SK-N-SH (cell line): ENCODE results near the gene LARP1.

Experiments
- CTCF ChIP-seq: fragments of 200-600 bp; sonication (generic); IDR thresholded peaks from 2 replicates; pipeline ENCODE4 v1.6.1; 2017; ENCODE audit warnings: antibody characterized with exemption, mild to moderate bottlenecking, moderate library complexity
- EP300 ChIP-seq, 2 experiments: IDR thresholded peaks; 2 replicates each; pipeline versions ENCODE4 v1.4.0 to v1.6.1; 2012; ENCODE audit warnings: borderline replicate concordance in 1 of 2, low read depth in 1 of 2, low read length in 1 of 2
- GABPA ChIP-seq: IDR thresholded peaks from 2 replicates; pipeline ENCODE4 v1.4.0; 2012; ENCODE audit warnings: low read depth, mild to moderate bottlenecking
- MEF2A ChIP-seq: IDR thresholded peaks from 2 replicates; pipeline ENCODE4 v1.4.0; 2012; ENCODE audit warnings: low read depth, borderline replicate concordance
- NFIC ChIP-seq: IDR thresholded peaks from 2 replicates; pipeline ENCODE4 v1.4.0; 2012; ENCODE audit warnings: borderline replicate concordance
- POLR2AphosphoS5 ChIP-seq: IDR thresholded peaks from 2 replicates; pipeline ENCODE4 v1.6.1; 2012; ENCODE audit warnings: low read depth, low read length
- RFX5 ChIP-seq: IDR thresholded peaks from 2 replicates; pipeline ENCODE4 v1.6.1; 2012; ENCODE audit warnings: mild to moderate bottlenecking, improper control_type of control experiment, low read length
- SIN3A ChIP-seq: IDR thresholded peaks from 2 replicates; pipeline ENCODE4 v1.6.1; 2012; ENCODE audit warnings: low read depth, mild to moderate bottlenecking, low read length, moderate library complexity, borderline replicate concordance
- SMC3 ChIP-seq: IDR thresholded peaks from 2 replicates; pipeline ENCODE4 v1.6.1; 2012; ENCODE audit warnings: low read depth, low read length, improper control_type of control experiment
- TAF1 ChIP-seq: IDR thresholded peaks from 2 replicates; pipeline ENCODE4 v1.6.1; 2012; ENCODE audit warnings: low read depth, mild to moderate bottlenecking, low read length, moderate library complexity, borderline replicate concordance
- USF2 ChIP-seq: fragments of 150-350 bp; IDR thresholded peaks from 2 replicates; pipeline ENCODE4 v1.6.1; 2017; ENCODE audit warnings: antibody characterized with exemption, low read length, low read depth, borderline replicate concordance
- YY1 ChIP-seq: IDR thresholded peaks from 2 replicates; pipeline ENCODE4 v1.4.0; 2012; ENCODE audit warnings: low read depth, mild to moderate bottlenecking

- no peak for TF ChIP-seq CTCF
- TF ChIP-seq SMC3: no peak
- no peak for TF ChIP-seq TAF1
- no peak for TF ChIP-seq POLR2AphosphoS5
- TF ChIP-seq NFIC: no peak
- no peak for TF ChIP-seq RFX5
- no peak for TF ChIP-seq GABPA
- no peak for TF ChIP-seq EP300 (IDR thresholded peaks at IDR 0.05; ENCODE audit: borderline replicate concordance in 1 of 2, low read depth in 1 of 2, low read length in 1 of 2)
- TF ChIP-seq YY1: no peak
- TF ChIP-seq USF2: no peak
- TF ChIP-seq MEF2A: no peak
- no peak for TF ChIP-seq SIN3A
Measured at GRCh38 chr5:154743812-154744211, 11.4 kb upstream of the LARP1 start.
